Activated naive CD8-positive, alpha-beta T cell treated with anti-CD3 and anti-CD28 coated beads for 36 hours (primary cell): Measurements from ENCODE around the gene MAGEF1. TPM values are rescaled to one million over a fixed set of nuclear protein-coding genes. Genes with fewer than 3 reads are reported as not detected.

Experiments
- DNase-seq: peaks from one replicate; pipeline ENCODE4 v3.0.0; 2021
- H3K27ac Mint-ChIP-seq: one replicate; pipeline ENCODE4 v1.8.0; 2022; ENCODE audit warnings: mild to moderate bottlenecking, moderate library complexity, mixed read lengths
- H3K27me3 Mint-ChIP-seq: one replicate; pipeline ENCODE4 v1.8.0; 2022; ENCODE audit warnings: mild to moderate bottlenecking, mixed read lengths
- H3K36me3 Mint-ChIP-seq: one replicate; pipeline ENCODE4 v1.8.0; 2021; ENCODE audit warnings: mild to moderate bottlenecking, mixed read lengths
- H3K4me1 Mint-ChIP-seq: one replicate; pipeline ENCODE4 v1.8.0; 2021; ENCODE audit warnings: mixed read lengths
- H3K4me3 Mint-ChIP-seq: one replicate; pipeline ENCODE4 v1.8.0; 2022; ENCODE audit warnings: mild to moderate bottlenecking, moderate library complexity, mixed read lengths
- H3K9me3 Mint-ChIP-seq: one replicate; pipeline ENCODE4 v1.8.0; 2022; ENCODE audit warnings: mixed read lengths
- total RNA-seq, 2 experiments: library from RNA; stranded (reverse); gene quantifications; one replicate each; pipeline ENCODE4 v1.2.3, GENCODE V29; 2021

The MAGEF1 gene
- total RNA-seq, 2 experiments from 2014 or later = 22.5 to 26.9 TPM

DNA sequence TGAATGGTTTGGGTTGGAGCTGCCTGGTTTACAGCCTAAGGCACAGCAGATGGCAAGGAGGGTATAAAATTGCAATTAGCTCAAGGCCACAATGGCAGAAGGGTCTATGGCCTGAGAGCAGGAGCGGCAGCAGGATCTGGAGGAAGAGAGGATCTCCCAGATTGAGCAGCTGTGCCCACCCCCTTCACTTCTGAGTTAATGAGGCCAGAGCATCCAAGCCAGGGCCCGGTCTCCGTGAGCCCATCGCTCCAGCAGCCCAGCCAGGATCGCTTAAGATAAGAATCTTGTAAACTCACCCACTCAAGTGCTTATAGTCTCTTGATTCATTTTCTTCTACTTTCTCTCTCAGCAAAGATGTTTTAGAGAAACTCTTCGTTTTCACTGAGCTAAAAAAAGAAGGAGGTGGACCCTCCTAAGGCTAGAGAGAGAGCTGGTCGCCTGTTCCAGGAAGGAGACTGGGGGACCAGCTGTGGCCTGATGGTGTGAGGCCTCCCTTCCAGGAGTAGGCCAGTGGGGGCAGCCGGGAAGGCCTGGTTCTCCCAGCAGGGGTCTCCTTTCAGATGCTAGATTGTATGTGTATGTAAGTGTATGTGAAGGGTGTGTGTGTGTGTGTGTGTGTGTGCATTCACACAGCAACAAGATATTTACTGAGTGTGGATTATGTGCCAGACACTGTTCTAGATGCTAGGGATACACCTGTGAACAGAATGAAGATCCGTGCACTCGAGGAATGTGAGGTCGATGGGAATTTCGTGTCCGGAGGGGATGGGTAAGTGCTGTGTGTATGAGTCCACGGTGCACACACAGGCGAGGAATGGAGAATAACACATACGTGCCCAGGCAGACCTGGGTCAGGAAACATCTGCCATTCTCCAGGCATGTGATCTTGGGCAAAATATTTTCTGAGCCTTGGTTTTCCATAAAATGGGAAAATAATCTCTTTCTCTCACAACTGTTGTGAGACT, 18.6 kb downstream of the MAGEF1 start:
- no peak for DNase-seq
- H3K27me3 Mint-ChIP-seq = no peaks in the 10 kb centered on the region
- H3K27ac Mint-ChIP-seq = no peak overlapping the region
- H3K36me3 Mint-ChIP-seq = no peaks in the 10 kb centered on the region
- H3K4me3 Mint-ChIP-seq = no peak overlapping the region
- H3K9me3 Mint-ChIP-seq = no peaks in the 10 kb centered on the region
- H3K4me1 Mint-ChIP-seq = no peaks in the 10 kb centered on the region

- H3K9me3 Mint-ChIP-seq = no peaks in the 10 kb centered on the region
- no peaks in the 10 kb centered on the region for H3K36me3 Mint-ChIP-seq
- no peaks in the 10 kb centered on the region for H3K4me1 Mint-ChIP-seq
- H3K27me3 Mint-ChIP-seq = no peaks in the 10 kb centered on the region
- H3K27ac Mint-ChIP-seq = no peak overlapping the region
- no peak overlapping the region for H3K4me3 Mint-ChIP-seq
- no peak for DNase-seq
Measured at GRCh38 chr3:184691397-184692231, 20.2 kb downstream of the MAGEF1 start.

DNA sequence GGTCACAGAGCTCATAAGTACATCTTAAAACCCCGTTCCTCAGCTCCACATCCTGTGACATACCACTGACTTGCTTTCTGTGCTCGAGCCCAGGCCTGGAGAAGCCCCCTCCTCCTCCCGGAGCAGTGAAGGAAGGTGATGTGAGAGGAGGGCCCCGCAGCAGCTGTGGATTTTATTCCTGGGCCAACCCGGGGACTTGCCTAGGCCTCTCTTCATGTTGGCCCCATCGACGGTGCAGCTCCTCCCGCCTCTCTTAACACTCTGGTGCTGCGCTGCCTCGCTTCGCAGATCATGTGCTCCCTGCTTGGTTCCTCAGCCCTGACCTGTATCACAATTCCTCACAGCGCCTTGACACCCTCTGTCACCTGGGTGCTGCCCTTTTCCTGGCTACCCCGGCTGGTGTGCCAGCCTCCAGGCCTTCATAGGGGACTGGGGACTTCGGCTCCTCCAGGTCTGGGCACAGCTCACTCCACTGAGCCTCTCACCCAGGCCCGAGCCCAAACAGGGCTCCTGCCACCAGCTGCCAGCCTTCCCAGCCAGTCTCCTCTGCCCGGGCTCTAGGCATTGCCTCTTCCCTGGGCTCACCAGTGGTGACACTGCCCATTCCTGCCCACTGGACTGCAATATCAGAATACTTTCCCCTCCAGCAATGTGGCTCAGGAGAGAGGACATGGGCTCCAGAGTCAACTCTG, 21.5 kb downstream of the MAGEF1 start:
- Mint-ChIP-seq H3K4me1 (no peaks in the 10 kb centered on the region), H3K27ac (no peak overlapping the region), H3K9me3 (no peaks in the 10 kb centered on the region), H3K27me3 (no peaks in the 10 kb centered on the region), H3K4me3 (no peak overlapping the region), H3K36me3 (no peaks in the 10 kb centered on the region)
- no peak for DNase-seq

DNA sequence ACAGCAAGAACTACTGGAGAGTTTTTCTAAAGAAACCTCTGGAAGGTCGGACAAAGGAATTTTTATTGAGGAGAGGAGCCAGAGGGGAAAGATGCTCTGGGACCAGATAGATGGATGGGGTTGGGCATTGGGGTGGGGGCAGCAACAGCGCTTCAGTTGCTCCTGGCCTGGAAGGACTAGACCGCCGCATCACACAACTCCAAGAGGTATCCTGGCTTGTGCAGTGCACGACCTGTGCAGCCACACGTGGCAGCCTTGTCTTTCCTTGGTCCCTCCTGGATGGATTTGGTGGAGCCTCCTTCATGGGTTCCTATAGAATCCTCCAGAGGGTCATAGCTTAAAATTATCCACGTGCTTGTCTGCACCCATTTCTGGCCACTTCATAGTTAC, 23.0 kb downstream of the MAGEF1 start:
- H3K27me3 Mint-ChIP-seq = no peaks in the 10 kb centered on the region
- no peaks in the 10 kb centered on the region for H3K4me1 Mint-ChIP-seq
- no peak for DNase-seq
- no peak overlapping the region for H3K27ac Mint-ChIP-seq
- no peaks in the 10 kb centered on the region for H3K36me3 Mint-ChIP-seq
- no peak overlapping the region for H3K4me3 Mint-ChIP-seq
- no peaks in the 10 kb centered on the region for H3K9me3 Mint-ChIP-seq

DNA sequence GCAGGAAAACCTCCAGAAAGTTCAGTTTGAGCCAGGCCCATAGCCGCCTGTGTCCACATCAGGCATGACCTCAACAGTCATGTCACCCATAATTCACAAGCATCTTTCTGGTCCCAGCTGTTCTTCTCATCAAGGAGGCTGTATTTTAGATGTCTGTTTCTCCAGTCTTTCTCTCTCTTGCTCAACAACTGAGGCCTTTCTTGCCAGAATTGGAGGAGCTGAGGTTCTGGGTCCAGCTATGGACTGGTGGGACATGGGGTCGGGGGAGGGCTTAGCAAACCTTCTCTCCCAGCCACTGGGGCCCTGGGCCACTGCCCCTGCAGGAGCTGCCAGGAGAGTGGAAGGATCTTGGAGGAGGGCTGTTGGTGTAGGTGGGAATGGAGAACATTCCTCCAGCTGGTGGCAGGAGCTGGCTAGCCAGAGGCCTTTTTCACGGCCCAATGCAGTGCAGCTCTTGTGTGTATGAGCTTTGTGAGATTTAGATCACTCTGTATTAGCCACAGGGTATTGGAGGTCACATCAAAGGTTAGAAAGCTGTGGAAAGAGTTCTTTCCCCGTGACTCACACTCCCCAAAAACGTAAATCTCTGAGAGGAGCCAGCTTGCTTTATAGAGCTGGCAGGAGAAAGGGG, 23.5 kb downstream of the MAGEF1 start:
- no peak for DNase-seq
- Mint-ChIP-seq H3K4me1 (no peaks in the 10 kb centered on the region), H3K36me3 (no peaks in the 10 kb centered on the region), H3K27me3 (no peaks in the 10 kb centered on the region), H3K4me3 (no peak overlapping the region), H3K9me3 (no peaks in the 10 kb centered on the region), H3K27ac (no peak overlapping the region)

GRCh38 chr3:184687363-184688015, 24.4 kb downstream of the MAGEF1 start:
- Mint-ChIP-seq H3K4me3 (no peak overlapping the region), H3K27me3 (no peaks in the 10 kb centered on the region), H3K27ac (no peak overlapping the region), H3K4me1 (no peaks in the 10 kb centered on the region), H3K36me3 (no peaks in the 10 kb centered on the region), H3K9me3 (no peaks in the 10 kb centered on the region)
- DNase-seq = no peak

DNA sequence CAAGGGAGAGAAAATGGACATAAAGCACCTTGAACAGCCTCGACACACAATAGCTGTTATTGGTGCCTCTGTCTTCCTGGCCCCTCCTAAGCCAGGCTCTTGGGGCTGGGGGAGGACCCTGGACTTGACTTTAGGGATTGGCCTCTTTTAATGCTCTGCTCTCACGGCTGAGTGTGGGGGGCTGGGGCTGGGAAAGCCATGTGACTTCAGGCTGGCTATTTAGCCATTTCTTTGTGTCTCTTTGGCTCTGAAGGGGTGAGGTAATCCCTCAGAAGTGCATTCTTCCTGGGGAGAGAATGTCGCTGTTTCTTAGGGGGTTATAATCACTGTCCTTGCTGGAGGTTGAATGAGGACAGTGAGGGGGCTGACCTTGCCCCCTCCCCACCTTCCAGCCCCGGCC, 26.2 kb downstream of the MAGEF1 start:
- Mint-ChIP-seq H3K36me3 (no peaks in the 10 kb centered on the region), H3K27ac (no peak overlapping the region)

GRCh38 chr3:184685055-184685454, 26.8 kb downstream of the MAGEF1 start:
- Mint-ChIP-seq H3K36me3 (no peaks in the 10 kb centered on the region), H3K4me1 (no peaks in the 10 kb centered on the region), H3K4me3 (no peak overlapping the region), H3K27me3 (no peaks in the 10 kb centered on the region), H3K27ac (no peak overlapping the region), H3K9me3 (no peaks in the 10 kb centered on the region)
- DNase-seq = no peak

More for the DNA sequence above, 26.2 kb downstream of the MAGEF1 start:
- Mint-ChIP-seq H3K9me3 (no peaks in the 10 kb centered on the region), H3K4me3 (no peak overlapping the region), H3K27me3 (no peaks in the 10 kb centered on the region), H3K4me1 (no peaks in the 10 kb centered on the region)
- no peak for DNase-seq

DNA sequence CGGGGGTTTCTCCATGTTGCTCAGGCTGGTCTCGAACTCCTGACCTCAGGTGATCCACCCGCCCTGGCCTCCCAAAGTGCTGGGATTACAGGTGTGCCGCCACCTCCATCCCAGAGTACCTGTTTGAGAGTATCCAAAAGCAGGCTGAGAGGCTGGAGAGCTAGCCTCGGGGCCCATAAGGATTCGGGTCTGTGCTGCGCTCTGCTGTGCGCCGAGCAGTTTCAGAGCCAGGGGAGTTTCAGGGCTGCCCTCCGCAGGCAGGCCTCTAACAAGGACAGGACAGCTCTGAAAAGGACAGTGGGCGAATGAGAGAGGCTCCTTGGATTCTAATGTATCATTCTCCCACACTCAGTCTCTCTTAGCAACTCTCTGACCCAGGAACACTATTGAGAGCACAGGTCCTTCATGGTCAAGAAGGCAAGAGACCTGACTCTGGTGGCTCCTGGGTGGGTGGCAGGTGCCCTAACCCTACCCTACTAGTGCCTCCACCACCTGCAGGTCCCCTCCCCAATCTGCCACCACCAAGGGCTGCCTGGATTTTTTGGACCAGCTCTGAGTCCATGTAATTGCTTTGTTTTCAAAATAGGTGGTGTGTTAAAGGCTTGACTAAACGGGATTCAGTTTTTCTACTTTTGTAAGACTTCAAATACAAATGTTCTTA, 27.8 kb downstream of the MAGEF1 start:
- Mint-ChIP-seq H3K9me3 (no peaks in the 10 kb centered on the region), H3K4me3 (no peak overlapping the region), H3K4me1 (no peaks in the 10 kb centered on the region), H3K36me3 (no peaks in the 10 kb centered on the region), H3K27ac (no peak overlapping the region), H3K27me3 (no peaks in the 10 kb centered on the region)
- DNase-seq = no peak

- H3K4me3 Mint-ChIP-seq = no peak overlapping the region
- H3K9me3 Mint-ChIP-seq = no peaks in the 10 kb centered on the region
- no peak for DNase-seq
- no peaks in the 10 kb centered on the region for H3K36me3 Mint-ChIP-seq
- H3K27ac Mint-ChIP-seq = no peak overlapping the region
- no peaks in the 10 kb centered on the region for H3K27me3 Mint-ChIP-seq
- H3K4me1 Mint-ChIP-seq = no peaks in the 10 kb centered on the region
Measured at GRCh38 chr3:184683234-184683633, 28.6 kb downstream of the MAGEF1 start.

GRCh38 chr3:184682671-184683070, 29.2 kb downstream of the MAGEF1 start:
- Mint-ChIP-seq H3K4me1 (no peaks in the 10 kb centered on the region), H3K4me3 (no peak overlapping the region), H3K9me3 (no peaks in the 10 kb centered on the region), H3K36me3 (no peaks in the 10 kb centered on the region), H3K27ac (no peak overlapping the region), H3K27me3 (no peaks in the 10 kb centered on the region)
- no peak for DNase-seq

DNA sequence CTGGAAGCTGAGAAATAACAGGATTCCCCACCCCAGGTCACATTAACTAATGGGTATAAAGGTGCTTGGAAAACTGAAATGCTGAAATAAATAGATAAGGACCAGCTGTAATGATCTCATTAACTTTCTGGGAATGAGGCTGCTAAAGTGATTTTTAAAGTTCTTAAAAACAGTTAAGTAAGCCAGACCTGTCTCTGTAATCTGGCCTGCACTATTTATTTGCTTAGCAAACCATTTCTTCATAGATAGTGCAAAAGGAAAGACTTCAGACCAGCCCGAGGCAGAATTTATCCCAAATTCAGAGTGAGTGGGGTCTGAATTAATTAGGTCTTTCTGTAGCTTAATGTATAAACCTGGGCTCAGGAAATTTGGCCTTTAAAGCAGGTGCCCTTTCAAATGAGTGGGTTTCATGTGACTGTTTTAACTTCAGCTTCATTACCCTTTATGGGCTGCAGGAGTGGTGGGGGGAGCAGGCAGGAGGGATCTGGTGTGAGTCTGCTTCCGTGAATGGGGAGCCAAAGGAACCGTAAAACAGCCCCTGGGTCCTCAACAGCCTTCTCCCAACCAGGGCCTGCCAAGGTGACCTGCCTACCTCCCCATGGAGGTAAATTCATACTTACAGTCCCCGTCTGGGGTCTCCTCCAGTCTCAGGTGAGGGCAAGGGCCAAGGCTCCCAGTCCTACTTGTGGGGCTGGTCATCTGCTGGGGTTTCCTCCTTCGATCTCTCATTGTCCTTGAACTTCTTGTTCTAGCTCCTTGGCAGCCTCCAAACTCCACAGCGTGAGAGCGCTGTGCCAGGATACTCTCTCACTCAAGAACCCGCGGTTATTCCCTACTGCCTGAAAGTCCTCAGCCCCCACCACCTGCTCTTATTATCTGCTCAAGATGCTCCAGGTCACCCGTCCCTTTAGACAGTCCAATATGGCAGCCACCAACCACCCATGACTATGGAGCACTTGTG, 31.2 kb downstream of the MAGEF1 start:
- Mint-ChIP-seq H3K27me3 (peaks cover 4% of the 10 kb centered on the region), H3K36me3 (no peaks in the 10 kb centered on the region), H3K9me3 (no peaks in the 10 kb centered on the region), H3K4me3 (no peak overlapping the region), H3K4me1 (no peaks in the 10 kb centered on the region), H3K27ac (no peak overlapping the region)
- no peak for DNase-seq
